Small intestine (tissue), 7 donors: ENCODE measurements around the gene TSPYL4. TPM values are rescaled to one million over a fixed set of nuclear protein-coding genes. Genes with fewer than 3 reads are reported as not detected.

ENCODE experiments used
- DNase-seq, 2 donors: peaks; one replicate each; pipeline versions ENCODE4 v3.0.0 to v3.0.0-alpha.2; 2013
- FAIRE-seq: peaks from 2 replicates; lab custom pipeline; 2012; peaks lifted over from hg19 to GRCh38; lab: Jason Lieb, UNC
- H3K27ac ChIP-seq, 3 donors: one replicate each; pipeline ENCODE4 v1.5.1; 2013; ENCODE audit warnings: low read length in 2 of 3, mild to moderate bottlenecking in 2 of 3, control low read depth in 1 of 3, inconsistent platforms in 1 of 3, low read depth in 1 of 3, moderate library complexity in 1 of 3
- H3K27me3 ChIP-seq, 3 donors: one replicate each; pipeline ENCODE4 v1.6.1; 2013; ENCODE audit warnings: low read length in 3 of 3, inconsistent platforms in 1 of 3; ENCODE audit not compliant: control insufficient read depth in 3 of 3, insufficient read depth in 3 of 3
- H3K36me3 ChIP-seq, 3 donors: one replicate each; pipeline ENCODE4 v1.6.1; 2013; ENCODE audit warnings: low read length in 3 of 3, inconsistent platforms in 1 of 3, low read depth in 1 of 3, mild to moderate bottlenecking in 1 of 3, moderate library complexity in 1 of 3; ENCODE audit not compliant: control insufficient read depth in 3 of 3, insufficient read depth in 2 of 3
- H3K4me1 ChIP-seq, 3 donors: one replicate each; pipeline ENCODE4 v1.6.1; 2013; ENCODE audit warnings: low read length in 2 of 3, inconsistent platforms in 1 of 3, low read depth in 1 of 3, mild to moderate bottlenecking in 1 of 3, moderate library complexity in 1 of 3; ENCODE audit not compliant: control insufficient read depth in 3 of 3, insufficient read depth in 2 of 3
- H3K4me3 ChIP-seq, 3 donors: one replicate each; pipeline ENCODE4 v1.5.1; 2013; ENCODE audit warnings: low read length in 3 of 3, control low read depth in 1 of 3, inconsistent platforms in 1 of 3, low read depth in 1 of 3, mild to moderate bottlenecking in 1 of 3, moderate library complexity in 1 of 3
- H3K9me3 ChIP-seq, 2 donors: one replicate each; pipeline ENCODE4 v1.6.1; 2013; ENCODE audit warnings: low read depth in 1 of 2, low read length in 1 of 2; ENCODE audit not compliant: control insufficient read depth in 2 of 2, insufficient read depth in 1 of 2
- whole genome bisulfite sequencing, 3 donors: extraction: QIAGEN DNeasy Blood & Tissue Kit; methylation state at CpG; one replicate each; pipeline ENCODE4 v1.1.7; 2013; 5-methylcytosine and 5-hydroxymethylcytosine counted together
- polyA plus RNA-seq, 4 donors: library from polyadenylated mRNA; stranded (reverse) in 3 of 4; unstranded in 1 of 4; fragments of 200-250 nt in 3 of 4; fragments of 120-200 nt in 1 of 4; gene quantifications; one replicate each; pipeline versions ENCODE4 v1.2.1 to v1.2.3, GENCODE V29; 2013
- donor health status: healthy with polysubstance abuse.
- donor health status: control.
- donor health status: control.
- donor health status: Bipolar disorder and iron deficiency.
- donor health status: healthy.

The TSPYL4 gene
- polyA plus RNA-seq, 4 donors: 1.6 to 17.9 (median 7.1) TPM

DNA sequence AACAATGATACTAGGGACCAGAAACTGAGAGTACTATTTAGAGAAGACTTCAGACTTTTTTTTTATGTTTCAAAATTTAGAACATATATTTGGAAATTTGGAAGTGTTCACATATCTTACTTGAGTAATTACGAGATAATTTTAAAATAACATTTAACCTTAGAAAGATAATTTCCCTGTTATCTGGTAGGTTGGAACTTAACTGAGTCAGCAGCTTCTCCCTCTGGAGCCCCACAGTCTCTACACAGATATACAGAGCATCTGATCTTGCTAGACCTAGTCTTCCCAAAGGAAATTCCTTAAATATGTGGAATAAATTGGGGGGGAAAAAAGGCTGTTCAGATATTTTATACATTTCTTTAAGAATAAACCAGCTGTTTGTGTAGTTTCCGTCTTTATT lies 48.6 kb downstream of the TSPYL4 start:
- Histone ChIP-seq H3K27me3 (no peaks in the 10 kb centered on the region), H3K9me3 (no peaks in the 10 kb centered on the region), H3K4me1 (peaks cover 0 to 3% (median 0%) of the 10 kb centered on the region in 3 donors), H3K36me3 (peaks cover 0 to 2% (median 0%) of the 10 kb centered on the region in 3 donors), H3K4me3 (no peak overlapping the region), H3K27ac (no peak overlapping the region)
- DNase-seq: no peak
- 62 to 86% (median 75%) methylated on average over 2 of the region's 2 CpGs for WGBS, 3 donors
- FAIRE-seq: no peak

GRCh38 chr6:116201538-116201937 lies 52.3 kb downstream of the TSPYL4 start:
- Histone ChIP-seq H3K27ac (no peak overlapping the region), H3K4me3 (no peak overlapping the region), H3K4me1 (peaks cover 0 to 3% (median 0%) of the 10 kb centered on the region in 3 donors), H3K36me3 (peaks cover 0 to 2% (median 0%) of the 10 kb centered on the region in 3 donors), H3K9me3 (no peaks in the 10 kb centered on the region), H3K27me3 (no peaks in the 10 kb centered on the region)
- WGBS, 3 donors: 93 to 94% (median 94%) methylated on average over 2 of the region's 2 CpGs
- DNase-seq (no peak), FAIRE-seq (no peak)

- Histone ChIP-seq H3K9me3 (no peaks in the 10 kb centered on the region), H3K27me3 (no peaks in the 10 kb centered on the region), H3K4me1 (no peaks in the 10 kb centered on the region), H3K27ac (no peak overlapping the region), H3K36me3 (peaks cover 0 to 2% (median 0%) of the 10 kb centered on the region in 3 donors), H3K4me3 (no peak overlapping the region)
- DNase-seq: no peak
- WGBS, 3 donors: 88 to 93% (median 93%) methylated on average over 3 of the region's 3 CpGs
- FAIRE-seq: no peak
These were observed 53.1 kb downstream of the TSPYL4 start for GRCh38 chr6:116200619-116201249.

Other genes with a start within 250 kb of the TSPYL4 start
- gene FRK, start 193.2 kb downstream of the TSPYL4 start, polyA plus RNA-seq: 10 to 100 TPM in 1 of 4 donors, 1 to 10 TPM in 3; 2.9 to 11.2 (median 5.8) TPM
- gene NT5DC1, start 153.2 kb downstream of the TSPYL4 start, polyA plus RNA-seq: 10 to 100 TPM; 18.4 to 59.5 (median 24.7) TPM
- gene COL10A1, start 127.9 kb downstream of the TSPYL4 start, polyA plus RNA-seq: under 1 TPM in 1 of 4 donors, not detected in 3; 0.09 TPM
- gene TSPYL1, start 25.9 kb upstream of the TSPYL4 start, polyA plus RNA-seq: 10 to 100 TPM; 25.1 to 90.8 (median 32.8) TPM
- 10 to 100 TPM in 1 of 4 donors, 1 to 10 TPM in 2, under 1 TPM in 1; 0.45 to 10.4 (median 4.8) TPM for gene DSE, start 116.9 kb upstream of the TSPYL4 start, polyA plus RNA-seq
- 10 to 100 TPM in 2 of 4 donors, 1 to 10 TPM in 2; 2.7 to 16.9 (median 9.3) TPM for gene CALHM6, start 207.3 kb upstream of the TSPYL4 start, polyA plus RNA-seq